Osteocyte (in vitro differentiated cells): ENCODE measurements around the gene FKBP10. TPM values are rescaled to one million over a fixed set of nuclear protein-coding genes. Genes with fewer than 3 reads are reported as not detected.
"Not testable (repeated sequence)": the region's sequence is repeated elsewhere in the genome, so short reads cannot be mapped to it uniquely, and the experiment has no call there.

Source experiments
- DNase-seq: peaks from one replicate; pipeline ENCODE4 v3.0.0; 2021; ENCODE audit warnings: mixed read lengths; ENCODE audit not compliant: unreplicated experiment; ENCODE audit errors: extremely low spot score
- H3K27ac Mint-ChIP-seq: one replicate; pipeline ENCODE4 v1.8.0; 2021; ENCODE audit warnings: mild to moderate bottlenecking, mixed read lengths; ENCODE audit not compliant: unreplicated experiment
- H3K27me3 Mint-ChIP-seq: one replicate; pipeline ENCODE4 v1.8.0; 2021; ENCODE audit warnings: mixed read lengths; ENCODE audit not compliant: unreplicated experiment
- H3K36me3 Mint-ChIP-seq: one replicate; pipeline ENCODE4 v1.8.0; 2021; ENCODE audit warnings: mixed read lengths; ENCODE audit not compliant: unreplicated experiment
- H3K4me1 Mint-ChIP-seq: one replicate; pipeline ENCODE4 v1.8.0; 2021; ENCODE audit warnings: mixed read lengths; ENCODE audit not compliant: unreplicated experiment
- H3K4me3 Mint-ChIP-seq: one replicate; pipeline ENCODE4 v1.8.0; 2021; ENCODE audit warnings: mild to moderate bottlenecking, moderate library complexity, mixed read lengths; ENCODE audit not compliant: unreplicated experiment
- H3K9me3 Mint-ChIP-seq: one replicate; pipeline ENCODE4 v1.8.0; 2021; ENCODE audit warnings: mixed read lengths; ENCODE audit not compliant: unreplicated experiment
- total RNA-seq: library from RNA; stranded (reverse); gene quantifications from 2 replicates; pipeline ENCODE4 v1.2.1, GENCODE V29; 2021
- TF ChIP-seq, protein P1 (sequence below): fragments of 200-600 bp; sonication (generic); IDR thresholded peaks from 2 replicates; pipeline ENCODE4 v1.5.0; 2021; ENCODE audit warnings: antibody characterized with exemption, mild to moderate bottlenecking, moderate library complexity

FKBP10 gene
- total RNA-seq, 1 donor from 2014 or later, result 426 TPM

DNA sequence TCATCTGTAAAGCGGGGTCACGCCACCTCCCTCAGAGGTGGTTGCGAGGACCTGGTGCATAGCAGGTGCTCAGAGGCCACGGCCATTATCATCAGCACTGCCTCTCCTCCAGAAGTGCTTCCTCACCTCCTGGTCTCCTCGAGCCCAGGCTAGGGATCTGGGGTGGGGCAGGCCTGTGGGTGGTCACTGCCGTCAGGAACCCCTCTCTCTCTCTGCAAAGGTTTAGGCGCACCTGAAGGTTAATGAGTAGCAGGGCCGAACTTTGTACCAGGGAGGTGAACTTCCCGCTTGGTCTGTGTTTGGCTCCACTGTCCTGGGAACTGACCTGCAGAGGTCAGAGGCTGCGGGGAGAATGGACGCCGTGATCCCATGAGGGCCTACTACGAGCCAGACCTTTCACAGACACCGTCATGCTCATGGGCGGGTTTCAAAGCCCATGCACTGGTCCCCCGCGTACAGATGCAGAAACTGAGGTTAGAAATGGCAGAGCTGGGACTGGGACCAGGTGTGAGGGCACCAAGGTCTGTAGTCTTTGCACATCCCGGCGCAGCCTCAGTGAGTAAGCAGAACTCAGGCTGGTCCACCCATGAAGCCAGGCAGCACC is 40.1 kb upstream of the FKBP10 start:
- Mint-ChIP-seq H3K4me3 (no peak overlapping the region), H3K9me3 (no peaks in the 10 kb centered on the region), H3K27ac (no peak overlapping the region), H3K27me3 (no peaks in the 10 kb centered on the region), H3K4me1 (peaks cover 48% of the 10 kb centered on the region), H3K36me3 (peaks cover 27% of the 10 kb centered on the region)
- DNase-seq, result no peak
- TF ChIP-seq, protein P1, sequence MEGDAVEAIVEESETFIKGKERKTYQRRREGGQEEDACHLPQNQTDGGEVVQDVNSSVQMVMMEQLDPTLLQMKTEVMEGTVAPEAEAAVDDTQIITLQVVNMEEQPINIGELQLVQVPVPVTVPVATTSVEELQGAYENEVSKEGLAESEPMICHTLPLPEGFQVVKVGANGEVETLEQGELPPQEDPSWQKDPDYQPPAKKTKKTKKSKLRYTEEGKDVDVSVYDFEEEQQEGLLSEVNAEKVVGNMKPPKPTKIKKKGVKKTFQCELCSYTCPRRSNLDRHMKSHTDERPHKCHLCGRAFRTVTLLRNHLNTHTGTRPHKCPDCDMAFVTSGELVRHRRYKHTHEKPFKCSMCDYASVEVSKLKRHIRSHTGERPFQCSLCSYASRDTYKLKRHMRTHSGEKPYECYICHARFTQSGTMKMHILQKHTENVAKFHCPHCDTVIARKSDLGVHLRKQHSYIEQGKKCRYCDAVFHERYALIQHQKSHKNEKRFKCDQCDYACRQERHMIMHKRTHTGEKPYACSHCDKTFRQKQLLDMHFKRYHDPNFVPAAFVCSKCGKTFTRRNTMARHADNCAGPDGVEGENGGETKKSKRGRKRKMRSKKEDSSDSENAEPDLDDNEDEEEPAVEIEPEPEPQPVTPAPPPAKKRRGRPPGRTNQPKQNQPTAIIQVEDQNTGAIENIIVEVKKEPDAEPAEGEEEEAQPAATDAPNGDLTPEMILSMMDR, result no peak

DNA sequence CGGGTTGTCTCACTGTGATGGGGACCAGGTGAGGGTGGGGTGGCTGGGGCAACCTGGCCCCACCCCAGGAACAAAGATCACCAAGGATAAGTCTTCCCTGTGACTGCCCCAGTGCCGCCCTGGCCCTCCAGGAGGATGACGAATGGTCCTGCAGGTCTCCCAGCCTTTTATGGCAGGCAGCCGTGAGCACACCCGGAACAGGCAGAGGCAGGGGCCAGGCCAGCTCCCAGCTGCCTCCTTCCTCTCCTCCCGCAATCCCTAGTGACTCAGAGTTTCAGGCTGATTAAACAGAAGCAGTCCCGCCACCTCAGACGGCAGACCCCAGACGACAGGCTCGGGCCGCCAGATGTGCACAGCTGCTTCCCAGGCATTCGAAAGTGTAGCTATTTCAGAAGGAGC is 39.6 kb upstream of the FKBP10 start:
- TF ChIP-seq, protein P1, result no peak
- peaks cover 24% of the 10 kb centered on the region for H3K36me3 Mint-ChIP-seq
- H3K27ac Mint-ChIP-seq, result peak overlapping the region; percentile 34
- no peaks in the 10 kb centered on the region for H3K27me3 Mint-ChIP-seq
- DNase-seq, result no peak
- H3K4me1 Mint-ChIP-seq, result peaks cover 53% of the 10 kb centered on the region
- H3K9me3 Mint-ChIP-seq, result no peaks in the 10 kb centered on the region
- H3K4me3 Mint-ChIP-seq, result no peak overlapping the region

DNA sequence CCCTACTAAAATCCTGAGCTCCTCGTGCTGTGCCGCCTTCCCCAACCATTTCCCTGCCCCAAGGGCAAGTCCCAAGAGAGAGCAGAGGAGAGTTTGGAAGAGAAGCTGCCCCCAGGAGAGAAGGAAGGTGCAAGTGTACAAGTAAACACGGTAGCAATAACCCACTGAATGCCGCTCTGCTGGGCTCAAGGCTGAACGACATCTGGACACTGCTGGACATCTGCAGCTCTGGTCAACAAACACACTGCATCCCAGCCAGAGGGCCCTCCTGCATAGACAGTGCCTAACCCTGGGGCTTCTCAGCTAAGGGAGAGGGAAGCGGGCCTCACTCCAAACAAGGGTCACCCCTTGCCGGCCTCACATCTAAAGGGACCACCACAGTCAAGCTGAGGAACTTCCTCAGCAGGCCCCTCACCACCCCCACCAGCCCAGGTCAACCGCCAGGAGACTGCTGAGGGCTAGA is 39.0 kb upstream of the FKBP10 start:
- no peak overlapping the region for H3K4me3 Mint-ChIP-seq
- no peak for DNase-seq
- peak overlapping the region; percentile 15 for H3K27ac Mint-ChIP-seq
- no peaks in the 10 kb centered on the region for H3K9me3 Mint-ChIP-seq
- peaks cover 59% of the 10 kb centered on the region for H3K4me1 Mint-ChIP-seq
- H3K27me3 Mint-ChIP-seq, result no peaks in the 10 kb centered on the region
- TF ChIP-seq, protein P1, result no peak
- peaks cover 21% of the 10 kb centered on the region for H3K36me3 Mint-ChIP-seq

DNA sequence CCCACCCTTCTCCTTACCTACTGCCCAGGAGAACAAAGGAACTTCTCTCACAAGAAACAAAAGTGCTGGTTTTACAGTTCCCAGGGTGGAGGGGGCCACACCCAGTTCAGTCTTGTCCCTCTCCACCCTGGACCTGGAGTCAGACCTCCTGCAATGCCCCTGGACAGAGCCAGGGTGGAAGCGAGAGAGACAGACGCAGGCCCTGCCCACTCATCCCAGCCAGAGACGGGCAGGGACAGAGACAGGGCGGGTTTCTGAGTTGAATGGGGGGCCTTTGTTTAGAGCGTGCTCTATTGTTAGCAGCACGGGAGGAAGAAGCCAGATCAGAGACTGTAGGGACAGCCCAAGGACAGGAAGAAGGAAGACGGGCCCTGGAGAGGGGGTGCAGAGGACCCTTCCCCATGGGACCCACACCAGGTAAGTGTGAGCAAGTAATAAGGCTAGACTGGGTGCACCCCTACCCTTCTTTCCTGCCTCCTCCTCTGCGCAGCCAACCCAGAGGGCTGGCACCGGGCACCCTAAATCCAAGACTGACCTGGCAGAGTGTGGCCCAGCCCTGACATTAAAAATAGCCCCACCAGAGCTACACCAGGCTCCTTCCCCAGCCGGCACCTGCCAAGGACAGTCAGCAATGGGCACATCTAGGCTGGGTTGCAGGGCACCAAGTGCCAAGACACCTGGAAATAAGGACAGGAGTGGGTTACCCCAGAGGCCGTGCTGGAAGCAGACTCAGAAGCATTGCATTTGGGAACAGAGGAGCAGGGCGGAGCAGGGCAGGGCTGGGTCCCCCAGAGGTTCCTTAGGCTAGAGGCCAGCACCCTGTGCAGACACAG is 37.2 kb upstream of the FKBP10 start:
- H3K27me3 Mint-ChIP-seq, result no peaks in the 10 kb centered on the region
- peaks cover 63% of the 10 kb centered on the region for H3K4me1 Mint-ChIP-seq
- H3K9me3 Mint-ChIP-seq, result no peaks in the 10 kb centered on the region
- TF ChIP-seq, protein P1, result no peak
- no peak for DNase-seq
- H3K27ac Mint-ChIP-seq, result peak overlapping the region; percentile 44
- peaks cover 10% of the 10 kb centered on the region for H3K36me3 Mint-ChIP-seq
- no peak overlapping the region for H3K4me3 Mint-ChIP-seq

DNA sequence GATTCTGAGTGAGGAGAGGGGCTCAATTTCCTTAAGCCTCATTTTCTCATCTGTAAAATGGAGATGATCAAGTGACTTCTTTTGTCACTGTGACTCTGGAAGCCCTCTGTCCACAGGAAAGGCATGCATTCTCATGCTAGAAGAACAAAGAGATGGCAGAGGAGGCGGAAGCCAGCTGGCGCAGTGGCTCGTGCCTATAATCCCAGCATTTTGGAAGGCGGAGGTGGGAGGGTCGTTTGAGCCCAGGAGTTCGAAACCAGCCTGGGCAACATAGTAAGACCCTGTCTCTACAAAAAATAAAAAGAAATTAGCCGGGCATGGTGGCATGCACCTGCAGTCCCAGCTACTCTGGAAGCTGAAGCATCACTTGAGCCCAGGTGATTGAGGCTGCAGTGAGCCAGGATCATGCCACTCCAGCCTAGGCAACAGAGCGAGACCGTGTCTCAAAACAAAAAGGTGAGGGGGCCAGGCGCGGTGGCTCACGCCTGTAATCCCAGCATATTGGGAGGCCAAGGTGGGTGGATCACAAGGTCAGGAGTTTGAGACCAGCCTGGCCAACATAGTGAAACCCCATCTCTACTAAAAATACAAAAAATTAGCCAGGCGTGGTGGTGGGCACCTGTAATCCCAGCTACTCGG is 36.4 kb upstream of the FKBP10 start:
- Mint-ChIP-seq H3K4me1 (peaks cover 65% of the 10 kb centered on the region), H3K27ac (peak overlapping the region; percentile 44)
- H3K27me3 Mint-ChIP-seq, H3K4me3 Mint-ChIP-seq, DNase-seq, H3K9me3 Mint-ChIP-seq, H3K36me3 Mint-ChIP-seq: not testable (repeated sequence)
